Measurements from ENCODE around the gene ZNF276.

GRCh38 chr16:89688395-89688794 lies 32.9 kb upstream of the ZNF276 start:
- TF ChIP-seq CTCF (IDR thresholded peaks at IDR 0.05) (no peak), POLR2A (IDR thresholded peaks at IDR 0.05) (no peak)
